GM19238 (cell line): Measurements from ENCODE around the gene ZNF423.
"Not testable (repeated sequence)": the region's sequence is repeated elsewhere in the genome, so short reads cannot be mapped to it uniquely, and the experiment has no call there.

Source experiments
- DNase-seq: peaks from one replicate; pipeline ENCODE4 v3.0.0; 2011; ENCODE audit warnings: low spot score; ENCODE audit not compliant: insufficient read length

The ZNF423 gene

GRCh38 chr16:49562894-49563293, 293.0 kb downstream of the ZNF423 start:
- not testable (repeated sequence) for DNase-seq

GRCh38 chr16:49562228-49562627, 293.7 kb downstream of the ZNF423 start:
- DNase-seq = no peak

GRCh38 chr16:49560004-49560830, 295.7 kb downstream of the ZNF423 start:
- no peak for DNase-seq

GRCh38 chr16:49559242-49559641, 296.7 kb downstream of the ZNF423 start:
- DNase-seq = no peak

- no peak for DNase-seq
Observed at GRCh38 chr16:49558451-49558850, 297.5 kb downstream of the ZNF423 start.

GRCh38 chr16:49556606-49557446, 299.1 kb downstream of the ZNF423 start:
- DNase-seq = no peak

GRCh38 chr16:49556249-49556605, 299.7 kb downstream of the ZNF423 start:
- no peak for DNase-seq

- no peak for DNase-seq
Observed at GRCh38 chr16:49554681-49555080, 301.2 kb downstream of the ZNF423 start.

GRCh38 chr16:49552313-49552928, 303.5 kb downstream of the ZNF423 start:
- DNase-seq = no peak

- no peak for DNase-seq
Observed at GRCh38 chr16:49550666-49551065, 305.2 kb downstream of the ZNF423 start.

GRCh38 chr16:49550140-49550539, 305.8 kb downstream of the ZNF423 start:
- DNase-seq = no peak

GRCh38 chr16:49548325-49548970, 307.5 kb downstream of the ZNF423 start:
- DNase-seq = no peak

- no peak for DNase-seq
Observed at GRCh38 chr16:49547448-49547847, 308.5 kb downstream of the ZNF423 start.

GRCh38 chr16:49546735-49547134, 309.2 kb downstream of the ZNF423 start:
- DNase-seq = no peak

- DNase-seq = no peak
Observed at GRCh38 chr16:49545741-49546448, 310.0 kb downstream of the ZNF423 start.

- DNase-seq = no peak
Observed at GRCh38 chr16:49545243-49545642, 310.7 kb downstream of the ZNF423 start.

GRCh38 chr16:49544828-49545227, 311.1 kb downstream of the ZNF423 start:
- DNase-seq = no peak

- DNase-seq = no peak
Observed at GRCh38 chr16:49543631-49543946, 312.3 kb downstream of the ZNF423 start.

- no peak for DNase-seq
Observed at GRCh38 chr16:49542946-49543630, 312.8 kb downstream of the ZNF423 start.

GRCh38 chr16:49542391-49542891, 313.5 kb downstream of the ZNF423 start:
- no peak for DNase-seq
